Aorta (tissue), 5 donors: ENCODE data around the gene PRKAB1. TPM values are rescaled to one million over a fixed set of nuclear protein-coding genes. Genes with fewer than 3 reads are reported as not detected.
A peak's percentile ranks its signal among the peaks of the same experiment; 100 is the strongest.

Experiments used
- ATAC-seq: fragments of 200-7000 bp; cut with Tn5 transposase; one replicate; pipeline ENCODE4 v1.9.1; 2022; ENCODE audit warnings: moderate library complexity; ENCODE audit not compliant: low FRiP score
- DNase-seq, 2 donors: peaks; one replicate each; pipeline ENCODE4 v3.0.0-alpha.2; 2020
- H3K27ac ChIP-seq, 2 donors: one replicate each; pipeline ENCODE4 v1.5.1; 2013; ENCODE audit warnings: low read length in 2 of 2, mild to moderate bottlenecking in 2 of 2, moderate library complexity in 2 of 2, control low read depth in 1 of 2, inconsistent platforms in 1 of 2, low read depth in 1 of 2
- H3K27me3 ChIP-seq, 2 donors: one replicate each; pipeline ENCODE4 v1.6.1; 2013; ENCODE audit warnings: control low read depth in 1 of 2, low read length in 1 of 2, mild to moderate bottlenecking in 1 of 2, moderate library complexity in 1 of 2; ENCODE audit not compliant: insufficient read depth in 2 of 2, control insufficient read depth in 1 of 2
- H3K36me3 ChIP-seq, 2 donors: one replicate each; pipeline ENCODE4 v1.6.1; 2013; ENCODE audit warnings: control low read depth in 1 of 2, low read length in 1 of 2, mild to moderate bottlenecking in 1 of 2; ENCODE audit not compliant: insufficient read depth in 2 of 2, control insufficient read depth in 1 of 2
- H3K4me1 ChIP-seq, 2 donors: one replicate each; pipeline ENCODE4 v1.6.1; 2013; ENCODE audit warnings: low read length in 2 of 2, control low read depth in 1 of 2, mild to moderate bottlenecking in 1 of 2, moderate library complexity in 1 of 2; ENCODE audit not compliant: insufficient read depth in 2 of 2, control insufficient read depth in 1 of 2
- H3K4me3 ChIP-seq, 2 donors: one replicate each; pipeline ENCODE4 v1.5.1; 2013; ENCODE audit warnings: low read length in 2 of 2, control low read depth in 1 of 2, mild to moderate bottlenecking in 1 of 2
- H3K9me3 ChIP-seq: one replicate; pipeline ENCODE4 v1.6.1; 2013; ENCODE audit warnings: mild to moderate bottlenecking, low read length; ENCODE audit not compliant: control insufficient read depth
- WGBS, 2 donors: extraction: QIAGEN DNeasy Blood & Tissue Kit; methylation state at CpG; one replicate each; pipeline ENCODE4 v1.1.7; 2013; 5-methylcytosine and 5-hydroxymethylcytosine counted together
- intact Hi-C, 2 donors: fragments of 100-400 bp; cut with DNase I; formaldehyde crosslinking; loops; one replicate each; pipeline versions ENCODE4 v1.14.2 to v1.15.0; 2022
- polyA plus RNA-seq, 2 donors: library from polyadenylated mRNA; stranded (reverse); fragments of 200-250 nt; gene quantifications; one replicate each; pipeline ENCODE4 v1.2.3, GENCODE V29; 2013
- total RNA-seq, 2 donors: library from RNA; stranded (reverse); fragmentation: NEBNext Ultra II Directional; extraction: Animal tissue kit (Norgen Biotek cat#: 25700); gene quantifications; one replicate each; pipeline ENCODE4 v1.2.1, GENCODE V29; 2021
- donor health status: healthy with polysubstance abuse.
- donor health status: Bipolar disorder and iron deficiency.
- donor health status: DM: no; HTN: no; CAD: no.
- donor health status: DM: no; HTN: no; CAD: no.
- donor health status: DM: yes; HTN: yes; CAD: no.

PRKAB1 gene
- total and polyA plus RNA-seq, 4 donors, result 8.8 to 27.0 (median 25.3) TPM

- H3K4me1 ChIP-seq, result no peaks in the 10 kb centered on the region
- DNase-seq (no peak), ATAC-seq (peak; percentile 6)
- H3K36me3 ChIP-seq, result no peaks in the 10 kb centered on the region
- no peak overlapping the region for H3K27ac ChIP-seq
- no peaks in the 10 kb centered on the region for H3K9me3 ChIP-seq
- H3K27me3 ChIP-seq, result no peaks in the 10 kb centered on the region
- 16 to 18% methylated on average over 9 of the region's 9 CpGs for WGBS, 2 donors
- intact Hi-C loops, result no loop called here
- peak overlapping the region; percentile 37 to 56 for H3K4me3 ChIP-seq
Measured at GRCh38 chr12:119666900-119667576, 895 bp upstream of the PRKAB1 start.

GRCh38 chr12:119668324-119668841 lies 450 bp downstream of the PRKAB1 start:
- no peaks in the 10 kb centered on the region for H3K9me3 ChIP-seq
- ATAC-seq, result no peak
- no peaks in the 10 kb centered on the region for H3K27me3 ChIP-seq
- H3K4me1 ChIP-seq, result no peaks in the 10 kb centered on the region
- H3K4me3 ChIP-seq, result peak overlapping the region; percentile 70 to 72
- H3K27ac ChIP-seq, result peak overlapping the region; percentile 10 to 49
- no peak for DNase-seq
- 3 to 5% methylated on average over 14 of the region's 14 CpGs for WGBS, 2 donors
- no peaks in the 10 kb centered on the region for H3K36me3 ChIP-seq
- intact Hi-C loops, result no loop called here

GRCh38 chr12:119669744-119670472 lies 2.0 kb downstream of the PRKAB1 start:
- no peak overlapping the region for H3K4me3 ChIP-seq
- WGBS, 2 donors, result 60 to 63% methylated on average over 11 of the region's 11 CpGs
- no peak overlapping the region for H3K27ac ChIP-seq
- ATAC-seq (no peak), DNase-seq (no peak)
- intact Hi-C loops, result loop anchor here (5.0 to 10.0 kb wide), 2 partner anchors 215 to 1288 kb away; no protein-coding TSS in a partner anchor
- no peaks in the 10 kb centered on the region for H3K4me1 ChIP-seq
- no peaks in the 10 kb centered on the region for H3K27me3 ChIP-seq
- peaks cover 0 to 4% of the 10 kb centered on the region in 2 donors for H3K36me3 ChIP-seq
- H3K9me3 ChIP-seq, result no peaks in the 10 kb centered on the region

GRCh38 chr12:119671070-119671469 lies 3.1 kb downstream of the PRKAB1 start:
- intact Hi-C loops, result loop anchor here (5.0 to 10.0 kb wide), 2 partner anchors 214 to 1289 kb away; no protein-coding TSS in a partner anchor
- 87 to 88% methylated on average over 3 of the region's 3 CpGs for WGBS, 2 donors
- no peaks in the 10 kb centered on the region for H3K27me3 ChIP-seq
- H3K4me3 ChIP-seq, result no peak overlapping the region
- H3K4me1 ChIP-seq, result no peaks in the 10 kb centered on the region
- peaks cover 0 to 4% of the 10 kb centered on the region in 2 donors for H3K36me3 ChIP-seq
- no peak for DNase-seq
- no peak for ATAC-seq
- no peak overlapping the region for H3K27ac ChIP-seq
- H3K9me3 ChIP-seq, result no peaks in the 10 kb centered on the region

- no peak overlapping the region for H3K4me3 ChIP-seq
- intact Hi-C loops, result loop anchor here (5.0 to 10.0 kb wide), 2 partner anchors 213 to 1290 kb away; no protein-coding TSS in a partner anchor
- H3K9me3 ChIP-seq, result no peaks in the 10 kb centered on the region
- no peak for DNase-seq
- H3K27me3 ChIP-seq, result no peaks in the 10 kb centered on the region
- H3K36me3 ChIP-seq, result peaks cover 0 to 6% of the 10 kb centered on the region in 2 donors
- WGBS, 2 donors, result 85 to 92% methylated on average over 8 of the region's 8 CpGs
- H3K27ac ChIP-seq, result no peak overlapping the region
- H3K4me1 ChIP-seq, result no peaks in the 10 kb centered on the region
- no peak for ATAC-seq
Measured at GRCh38 chr12:119672194-119672593, 4.3 kb downstream of the PRKAB1 start.

DNA sequence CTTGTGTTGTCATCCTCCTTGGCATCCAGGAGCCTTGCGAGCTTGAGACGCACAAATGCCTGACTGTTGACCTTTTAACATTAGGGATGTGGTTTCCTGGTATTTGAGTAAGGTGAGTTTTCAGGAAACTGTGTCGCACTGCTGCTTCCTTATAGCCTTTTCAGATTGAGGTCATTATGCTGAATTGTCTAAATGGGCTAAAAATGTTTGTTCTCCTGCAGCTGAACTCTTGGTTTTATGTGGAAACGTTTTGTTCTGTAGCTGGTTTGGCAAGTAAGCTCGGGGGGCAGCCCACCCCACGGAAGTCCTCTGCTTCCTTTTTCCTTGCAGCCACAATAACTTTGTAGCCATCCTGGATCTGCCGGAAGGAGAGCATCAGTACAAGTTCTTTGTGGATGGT lies 5.7 kb downstream of the PRKAB1 start:
- intact Hi-C loops, result loop anchor here (5.0 to 10.0 kb wide), 2 partner anchors 211 to 1291 kb away; no protein-coding TSS in a partner anchor
- no peak for DNase-seq
- ATAC-seq, result peak; percentile 61
- H3K27ac ChIP-seq, result no peak overlapping the region
- peaks cover 0 to 6% of the 10 kb centered on the region in 2 donors for H3K36me3 ChIP-seq
- no peaks in the 10 kb centered on the region for H3K4me1 ChIP-seq
- 83 to 88% methylated on average over 7 of the region's 7 CpGs for WGBS, 2 donors
- no peak overlapping the region for H3K4me3 ChIP-seq
- H3K27me3 ChIP-seq, result no peaks in the 10 kb centered on the region
- no peaks in the 10 kb centered on the region for H3K9me3 ChIP-seq

DNA sequence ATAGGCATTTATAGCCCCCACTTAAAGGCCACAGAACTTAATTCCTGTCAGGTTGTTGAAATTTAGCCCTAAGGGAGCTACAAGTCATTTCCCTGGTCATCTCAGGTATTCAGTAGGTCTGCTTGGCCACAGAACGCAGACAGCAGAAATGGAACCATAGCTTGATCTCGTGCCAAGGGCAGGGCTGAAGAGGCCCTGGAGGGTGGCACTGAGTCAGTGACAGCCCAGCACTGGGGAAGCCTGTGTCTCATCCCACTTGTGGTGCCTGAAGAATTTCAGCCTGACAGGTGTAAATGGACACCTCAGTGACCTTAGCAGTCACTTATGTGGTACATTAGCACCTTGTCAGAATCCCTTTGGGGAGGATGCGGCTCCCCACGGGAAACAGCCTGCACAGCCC lies 6.6 kb downstream of the PRKAB1 start:
- intact Hi-C loops, result loop anchor here (5.0 to 10.0 kb wide), 2 partner anchors 210 to 1292 kb away; no protein-coding TSS in a partner anchor
- Histone ChIP-seq H3K4me3 (no peak overlapping the region), H3K4me1 (no peaks in the 10 kb centered on the region), H3K27me3 (no peaks in the 10 kb centered on the region), H3K9me3 (no peaks in the 10 kb centered on the region), H3K36me3 (peaks cover 0 to 7% of the 10 kb centered on the region in 2 donors), H3K27ac (no peak overlapping the region)
- ATAC-seq, result no peak
- no peak for DNase-seq
- WGBS, 2 donors, result 76 to 88% methylated on average over 4 of the region's 4 CpGs

- ATAC-seq (no peak), DNase-seq (no peak)
- Histone ChIP-seq H3K9me3 (no peaks in the 10 kb centered on the region), H3K27me3 (no peaks in the 10 kb centered on the region), H3K4me1 (no peaks in the 10 kb centered on the region), H3K36me3 (peaks cover 0 to 8% of the 10 kb centered on the region in 2 donors), H3K27ac (no peak overlapping the region), H3K4me3 (no peak overlapping the region)
- WGBS, 2 donors, result 82 to 87% methylated on average over 9 of the region's 9 CpGs
- intact Hi-C loops, result loop anchor here in 1 of 2 donors (10.0 kb wide), 1 partner anchor 209 kb away; no protein-coding TSS in a partner anchor
Measured at GRCh38 chr12:119676022-119676421, 8.1 kb downstream of the PRKAB1 start.
